ENCODE measurements around the gene C9orf43. TPM values are rescaled to one million over a fixed set of nuclear protein-coding genes. Genes with fewer than 3 reads are reported as not detected.
A peak's percentile ranks its signal among the peaks of the same experiment; 100 is the strongest.

C9orf43 gene
- total and polyA plus RNA-seq, 10 donors, result 0.27 to 0.92 (median 0.47) TPM; not detected in 2

GRCh38 chr9:113389451-113389850 lies 21.1 kb upstream of the C9orf43 start:
- Histone ChIP-seq H3K4me3 (no peak overlapping the region), H3K36me3 (peaks cover 0 to 89% (median 54%) of the 10 kb centered on the region in 6 donors), H3K27ac (no peak overlapping the region), H3K4me1 (no peaks in the 10 kb centered on the region), H3K27me3 (replicated peaks in 1 of 7) (no peaks in the 10 kb centered on the region), H3K9me3 (no peaks in the 10 kb centered on the region)
- TF ChIP-seq POLR2A (IDR thresholded peaks at IDR 0.05) (no peak), POLR2AphosphoS5 (IDR thresholded peaks at IDR 0.05) (peak in 1 of 3 donors; percentile 10)
- no peak for DNase-seq
- WGBS, 5 donors, result 92 to 98% (median 93%) methylated on average over 10 to 11 of the region's 11 CpGs
- intact Hi-C loops (cut with DNase I; ENCODE audit: low total_unique reads), result no loop called here

- H3K4me1 ChIP-seq, result no peaks in the 10 kb centered on the region
- intact Hi-C loops (cut with DNase I; ENCODE audit: low total_unique reads), result no loop called here
- H3K4me3 ChIP-seq, result no peak overlapping the region
- peaks cover 0 to 98% (median 54%) of the 10 kb centered on the region in 6 donors for H3K36me3 ChIP-seq
- H3K9me3 ChIP-seq, result no peaks in the 10 kb centered on the region
- H3K27ac ChIP-seq, result no peak overlapping the region
- DNase-seq, result no peak
- 95 to 98% (median 97%) methylated on average over 16 to 17 of the region's 17 CpGs for WGBS, 5 donors
- TF ChIP-seq CTCF (IDR thresholded peaks at IDR 0.05 in 8 of 11, conservative IDR thresholded peaks at IDR 0.05 in 3 of 11) (no peak), POLR2AphosphoS5 (IDR thresholded peaks at IDR 0.05) (no peak), POLR2A (IDR thresholded peaks at IDR 0.05) (no peak)
- H3K27me3 ChIP-seq (replicated peaks in 1 of 7), result no peaks in the 10 kb centered on the region
Measured at GRCh38 chr9:113390192-113390960, 20.2 kb upstream of the C9orf43 start.

- H3K9me3 ChIP-seq, result no peaks in the 10 kb centered on the region
- no peak overlapping the region for H3K27ac ChIP-seq
- DNase-seq, result no peak
- no peak overlapping the region for H3K4me3 ChIP-seq
- intact Hi-C loops (cut with DNase I; ENCODE audit: low total_unique reads), result no loop called here
- no peaks in the 10 kb centered on the region for H3K27me3 ChIP-seq (replicated peaks in 1 of 7)
- 95 to 99% (median 97%) methylated on average over 7 of the region's 7 CpGs for WGBS, 5 donors
- H3K4me1 ChIP-seq, result no peaks in the 10 kb centered on the region
- no peak for TF ChIP-seq POLR2AphosphoS5 (IDR thresholded peaks at IDR 0.05)
- TF ChIP-seq POLR2A (IDR thresholded peaks at IDR 0.05), result no peak
- peaks cover 0 to 99% (median 53%) of the 10 kb centered on the region in 6 donors for H3K36me3 ChIP-seq
Measured at GRCh38 chr9:113391917-113392316, 18.6 kb upstream of the C9orf43 start.

- peaks cover 0 to 2% (median 0%) of the 10 kb centered on the region in 6 donors for H3K4me1 ChIP-seq
- no peak for DNase-seq
- intact Hi-C loops (cut with DNase I; ENCODE audit: low total_unique reads), result no loop called here
- H3K36me3 ChIP-seq, result peaks cover 0 to 90% (median 44%) of the 10 kb centered on the region in 6 donors
- 89 to 98% (median 94%) methylated on average over 7 of the region's 7 CpGs for WGBS, 5 donors
- no peak overlapping the region for H3K27ac ChIP-seq
- H3K4me3 ChIP-seq, result no peak overlapping the region
- H3K9me3 ChIP-seq, result no peaks in the 10 kb centered on the region
- no peaks in the 10 kb centered on the region for H3K27me3 ChIP-seq (replicated peaks in 1 of 7)
- no peak for TF ChIP-seq POLR2AphosphoS5 (IDR thresholded peaks at IDR 0.05)
Measured at GRCh38 chr9:113393281-113393680, 17.3 kb upstream of the C9orf43 start.

GRCh38 chr9:113395000-113395861 lies 15.3 kb upstream of the C9orf43 start:
- H3K4me3 ChIP-seq, result no peak overlapping the region
- DNase-seq, result no peak
- no peaks in the 10 kb centered on the region for H3K9me3 ChIP-seq
- intact Hi-C loops (cut with DNase I; ENCODE audit: low total_unique reads), result no loop called here
- 93 to 99% (median 96%) methylated on average over 9 of the region's 9 CpGs for WGBS, 5 donors
- no peaks in the 10 kb centered on the region for H3K27me3 ChIP-seq (replicated peaks in 1 of 7)
- H3K27ac ChIP-seq, result no peak overlapping the region
- peaks cover 0 to 21% (median 6%) of the 10 kb centered on the region in 6 donors for H3K4me1 ChIP-seq
- TF ChIP-seq POLR2A (IDR thresholded peaks at IDR 0.05) (no peak), POLR2AphosphoS5 (IDR thresholded peaks at IDR 0.05) (no peak), CTCF (IDR thresholded peaks at IDR 0.05 in 8 of 11, conservative IDR thresholded peaks at IDR 0.05 in 3 of 11) (no peak)
- H3K36me3 ChIP-seq, result peaks cover 0 to 70% (median 24%) of the 10 kb centered on the region in 6 donors

All from spleen (tissue), 11 donors.